SK-N-MC (cell line): ENCODE measurements around the gene GNPAT.

Experiments used
- DNase-seq: peaks from one replicate; pipeline ENCODE4 v3.0.0-alpha.2; 2011; ENCODE audit warnings: low read depth, low spot score
- H3K27ac ChIP-seq: fragments of 200-600 bp; sonication (generic); 2 replicates; pipeline ENCODE4 v1.5.1; 2016; ENCODE audit warnings: mixed run types
- H3K36me3 ChIP-seq: fragments of 200-600 bp; sonication (generic); 2 replicates; pipeline ENCODE4 v1.6.1; 2017; ENCODE audit warnings: antibody characterized with exemption, low read length, mixed read lengths; ENCODE audit not compliant: insufficient read depth
- H3K4me3 ChIP-seq: fragments of 200-600 bp; sonication (generic); 2 replicates; pipeline ENCODE4 v1.5.1; 2016
- H3K9ac ChIP-seq: fragments of 200-600 bp; sonication (generic); 2 replicates; pipeline ENCODE4 v1.8.0; 2017; ENCODE audit warnings: mixed run types, mixed read lengths; ENCODE audit not compliant: insufficient read length
- H3K9me3 ChIP-seq: fragments of 200-600 bp; sonication (generic); 2 replicates; pipeline ENCODE4 v1.6.1; 2017; ENCODE audit warnings: low read depth, mild to moderate bottlenecking, antibody characterized with exemption, low read length, moderate library complexity, mixed read lengths
- EZH2 ChIP-seq: fragments of 200-600 bp; sonication (generic); IDR thresholded peaks from one replicate; pipeline ENCODE4 v1.6.1; 2017; ENCODE audit warnings: antibody characterized with exemption
- FOXP2 ChIP-seq: optimal IDR thresholded peaks from 2 replicates; pipeline ENCODE3; 2011; ENCODE audit warnings: mild to moderate bottlenecking, moderate library complexity; ENCODE audit not compliant: insufficient read depth; ENCODE audit errors: extremely low read length, control extremely low read depth
- POLR2AphosphoS5 ChIP-seq: IDR thresholded peaks from 2 replicates; pipeline ENCODE4 v1.6.1; 2012; ENCODE audit warnings: mild to moderate bottlenecking, low read depth, low read length, borderline replicate concordance

GNPAT gene

GRCh38 chr1:231279683-231280082 is 38.7 kb downstream of the GNPAT start:
- H3K9me3 ChIP-seq: no peaks in the 10 kb centered on the region
- DNase-seq: no peak
- H3K27ac ChIP-seq: no peak overlapping the region
- no peak for TF ChIP-seq EZH2
- TF ChIP-seq FOXP2: no peak
- TF ChIP-seq POLR2AphosphoS5: no peak
- H3K9ac ChIP-seq: no peak overlapping the region
- H3K36me3 ChIP-seq: peaks cover 6% of the 10 kb centered on the region; the same call in 1 of the 2 replicates
- no peak overlapping the region for H3K4me3 ChIP-seq

- Histone ChIP-seq H3K36me3 (no peaks in the 10 kb centered on the region), H3K27ac (no peak overlapping the region), H3K4me3 (no peak overlapping the region), H3K9ac (no peak overlapping the region), H3K9me3 (no peaks in the 10 kb centered on the region)
- TF ChIP-seq EZH2 (no peak), POLR2AphosphoS5 (no peak), FOXP2 (no peak)
- no peak for DNase-seq
These were observed 43.4 kb downstream of the GNPAT start for GRCh38 chr1:231284441-231284840.

GRCh38 chr1:231286603-231287002 is 45.6 kb downstream of the GNPAT start:
- H3K9ac ChIP-seq: no peak overlapping the region
- H3K4me3 ChIP-seq: no peak overlapping the region
- H3K9me3 ChIP-seq: no peaks in the 10 kb centered on the region
- TF ChIP-seq FOXP2 (no peak), EZH2 (no peak), POLR2AphosphoS5 (no peak)
- H3K36me3 ChIP-seq: no peaks in the 10 kb centered on the region
- H3K27ac ChIP-seq: no peak overlapping the region
- DNase-seq: no peak

- no peak overlapping the region for H3K9ac ChIP-seq
- DNase-seq: no peak
- no peak overlapping the region for H3K27ac ChIP-seq
- H3K36me3 ChIP-seq: no peaks in the 10 kb centered on the region
- H3K9me3 ChIP-seq: no peaks in the 10 kb centered on the region
- no peak overlapping the region for H3K4me3 ChIP-seq
- no peak for TF ChIP-seq POLR2AphosphoS5
- no peak for TF ChIP-seq FOXP2
- no peak for TF ChIP-seq EZH2
These were observed 54.9 kb downstream of the GNPAT start for GRCh38 chr1:231295938-231296337.

GRCh38 chr1:231301990-231302389 is 61.0 kb downstream of the GNPAT start:
- no peaks in the 10 kb centered on the region for H3K36me3 ChIP-seq
- no peak overlapping the region for H3K4me3 ChIP-seq
- TF ChIP-seq EZH2 (no peak), FOXP2 (no peak), POLR2AphosphoS5 (no peak)
- no peak for DNase-seq
- H3K9ac ChIP-seq: no peak overlapping the region
- H3K27ac ChIP-seq: no peak overlapping the region
- no peaks in the 10 kb centered on the region for H3K9me3 ChIP-seq

GRCh38 chr1:231310391-231310934 is 69.5 kb downstream of the GNPAT start:
- no peaks in the 10 kb centered on the region for H3K9me3 ChIP-seq
- no peaks in the 10 kb centered on the region for H3K36me3 ChIP-seq
- no peak overlapping the region for H3K4me3 ChIP-seq
- no peak overlapping the region for H3K9ac ChIP-seq
- DNase-seq: no peak
- TF ChIP-seq FOXP2 (no peak), POLR2AphosphoS5 (no peak), EZH2 (no peak)
- no peak overlapping the region for H3K27ac ChIP-seq

- H3K27ac ChIP-seq: no peak overlapping the region
- no peak overlapping the region for H3K9ac ChIP-seq
- no peak for DNase-seq
- TF ChIP-seq FOXP2: no peak
- no peak for TF ChIP-seq EZH2
- no peak for TF ChIP-seq POLR2AphosphoS5
- H3K36me3 ChIP-seq: no peaks in the 10 kb centered on the region
- H3K4me3 ChIP-seq: no peak overlapping the region
- H3K9me3 ChIP-seq: no peaks in the 10 kb centered on the region
These were observed 70.9 kb downstream of the GNPAT start for GRCh38 chr1:231311720-231312431.

GRCh38 chr1:231312432-231312788 is 71.4 kb downstream of the GNPAT start:
- Histone ChIP-seq H3K4me3 (no peak overlapping the region), H3K9ac (no peak overlapping the region), H3K9me3 (no peaks in the 10 kb centered on the region), H3K36me3 (no peaks in the 10 kb centered on the region), H3K27ac (no peak overlapping the region)
- TF ChIP-seq POLR2AphosphoS5: no peak
- DNase-seq: no peak

GRCh38 chr1:231313661-231314060 is 72.6 kb downstream of the GNPAT start:
- no peak for DNase-seq
- Histone ChIP-seq H3K4me3 (no peak overlapping the region), H3K27ac (no peak overlapping the region), H3K9ac (no peak overlapping the region), H3K9me3 (no peaks in the 10 kb centered on the region), H3K36me3 (no peaks in the 10 kb centered on the region)
- TF ChIP-seq EZH2 (no peak), POLR2AphosphoS5 (no peak), FOXP2 (no peak)
